Central memory CD8-positive, alpha-beta T cell (primary cell): Measurements from ENCODE around the gene FOXE1.

Experiments
- ATAC-seq: fragments of 150-1000 bp; cut with Tn5 transposase; replicated peaks from 2 replicates; pipeline ENCODE4 v1.10.0; 2022; ENCODE audit warnings: mild to moderate bottlenecking, moderate FRiP score, moderate number of reproducible peaks; ENCODE audit not compliant: poor library complexity, severe bottlenecking; ENCODE audit errors: extremely low read depth
- DNase-seq, 2 donors: peaks; one replicate each; pipeline ENCODE4 v3.0.0; 2021; ENCODE audit warnings: low spot score in 2 of 2
- H3K27ac Mint-ChIP-seq: one replicate; pipeline ENCODE4 v1.8.0; 2022; ENCODE audit warnings: low read depth, mild to moderate bottlenecking, moderate library complexity, mixed read lengths
- H3K27me3 Mint-ChIP-seq: one replicate; pipeline ENCODE4 v1.8.0; 2022; ENCODE audit warnings: mixed read lengths
- H3K36me3 Mint-ChIP-seq: one replicate; pipeline ENCODE4 v1.8.0; 2022; ENCODE audit warnings: mild to moderate bottlenecking, moderate library complexity, mixed read lengths; ENCODE audit not compliant: insufficient read depth
- H3K4me1 Mint-ChIP-seq: one replicate; pipeline ENCODE4 v1.8.0; 2022; ENCODE audit warnings: mixed read lengths
- H3K4me3 Mint-ChIP-seq: one replicate; pipeline ENCODE4 v1.8.0; 2022; ENCODE audit warnings: mild to moderate bottlenecking, moderate library complexity, mixed read lengths
- H3K9me3 Mint-ChIP-seq: one replicate; pipeline ENCODE4 v1.8.0; 2022; ENCODE audit warnings: mixed read lengths

FOXE1 gene

GRCh38 chr9:97858826-97859225 lies 5.8 kb downstream of the FOXE1 start:
- Mint-ChIP-seq H3K27ac (no peak overlapping the region), H3K27me3 (peaks cover 89% of the 10 kb centered on the region), H3K4me3 (no peak overlapping the region), H3K36me3 (peaks cover 3% of the 10 kb centered on the region), H3K9me3 (no peaks in the 10 kb centered on the region), H3K4me1 (peaks cover 10% of the 10 kb centered on the region)
- DNase-seq (no peak), ATAC-seq (no peak)

- H3K27ac Mint-ChIP-seq, result no peak overlapping the region
- DNase-seq, result no peak
- H3K9me3 Mint-ChIP-seq, result no peaks in the 10 kb centered on the region
- no peak overlapping the region for H3K4me3 Mint-ChIP-seq
- no peaks in the 10 kb centered on the region for H3K36me3 Mint-ChIP-seq
- H3K27me3 Mint-ChIP-seq, result peaks cover 89% of the 10 kb centered on the region
- H3K4me1 Mint-ChIP-seq, result peaks cover 6% of the 10 kb centered on the region
- no peak for ATAC-seq
Observed at GRCh38 chr9:97859346-97859745, 6.3 kb downstream of the FOXE1 start.

GRCh38 chr9:97860451-97861147 lies 7.6 kb downstream of the FOXE1 start:
- no peak for DNase-seq
- Mint-ChIP-seq H3K36me3 (peaks cover 2% of the 10 kb centered on the region), H3K9me3 (peaks cover 6% of the 10 kb centered on the region), H3K4me1 (peaks cover 6% of the 10 kb centered on the region), H3K27me3 (peaks cover 92% of the 10 kb centered on the region), H3K27ac (no peak overlapping the region), H3K4me3 (no peak overlapping the region)
- ATAC-seq, result no peak

GRCh38 chr9:97861148-97861475 lies 8.1 kb downstream of the FOXE1 start:
- Mint-ChIP-seq H3K9me3 (peaks cover 11% of the 10 kb centered on the region), H3K27me3 (peaks cover 92% of the 10 kb centered on the region), H3K27ac (no peak overlapping the region), H3K4me3 (no peak overlapping the region), H3K36me3 (peaks cover 2% of the 10 kb centered on the region), H3K4me1 (peaks cover 6% of the 10 kb centered on the region)
- ATAC-seq, result no peak
- DNase-seq, result no peak

GRCh38 chr9:97863314-97863713 lies 10.3 kb downstream of the FOXE1 start:
- ATAC-seq (no peak), DNase-seq (no peak)
- Mint-ChIP-seq H3K27ac (no peak overlapping the region), H3K27me3 (peaks cover 81% of the 10 kb centered on the region), H3K36me3 (peaks cover 2% of the 10 kb centered on the region), H3K4me1 (no peaks in the 10 kb centered on the region), H3K4me3 (no peak overlapping the region), H3K9me3 (peaks cover 21% of the 10 kb centered on the region)

GRCh38 chr9:97864396-97864795 lies 11.4 kb downstream of the FOXE1 start:
- ATAC-seq (no peak), DNase-seq (no peak)
- Mint-ChIP-seq H3K27ac (no peak overlapping the region), H3K4me3 (no peak overlapping the region), H3K4me1 (no peaks in the 10 kb centered on the region), H3K27me3 (peaks cover 81% of the 10 kb centered on the region), H3K36me3 (peaks cover 2% of the 10 kb centered on the region), H3K9me3 (peaks cover 21% of the 10 kb centered on the region)

- Mint-ChIP-seq H3K36me3 (peaks cover 2% of the 10 kb centered on the region), H3K4me3 (no peak overlapping the region), H3K9me3 (peaks cover 21% of the 10 kb centered on the region), H3K27ac (no peak overlapping the region), H3K27me3 (peaks cover 76% of the 10 kb centered on the region), H3K4me1 (no peaks in the 10 kb centered on the region)
- ATAC-seq (no peak), DNase-seq (no peak)
Observed at GRCh38 chr9:97866300-97866699, 13.3 kb downstream of the FOXE1 start.

GRCh38 chr9:97866848-97867247 lies 13.8 kb downstream of the FOXE1 start:
- DNase-seq (no peak), ATAC-seq (no peak)
- Mint-ChIP-seq H3K36me3 (peaks cover 2% of the 10 kb centered on the region), H3K27ac (no peak overlapping the region), H3K27me3 (peaks cover 74% of the 10 kb centered on the region), H3K9me3 (peaks cover 21% of the 10 kb centered on the region), H3K4me3 (no peak overlapping the region), H3K4me1 (no peaks in the 10 kb centered on the region)

- Mint-ChIP-seq H3K9me3 (peaks cover 21% of the 10 kb centered on the region), H3K36me3 (peaks cover 2% of the 10 kb centered on the region), H3K4me3 (no peak overlapping the region)
Observed at GRCh38 chr9:97868859-97869258, 15.8 kb downstream of the FOXE1 start.

GRCh38 chr9:97873425-97873824 lies 20.4 kb downstream of the FOXE1 start:
- Mint-ChIP-seq H3K36me3 (no peaks in the 10 kb centered on the region), H3K4me1 (no peaks in the 10 kb centered on the region), H3K27me3 (peaks cover 28% of the 10 kb centered on the region), H3K27ac (no peak overlapping the region), H3K9me3 (no peaks in the 10 kb centered on the region), H3K4me3 (no peak overlapping the region)
- ATAC-seq (no peak), DNase-seq (no peak)

More at GRCh38 chr9:97868859-97869258, 15.8 kb downstream of the FOXE1 start:
- H3K27me3 Mint-ChIP-seq, result peaks cover 62% of the 10 kb centered on the region
- H3K27ac Mint-ChIP-seq, result no peak overlapping the region
- H3K4me1 Mint-ChIP-seq, result no peaks in the 10 kb centered on the region
- DNase-seq, result no peak
- no peak for ATAC-seq

- no peaks in the 10 kb centered on the region for H3K36me3 Mint-ChIP-seq
Observed at GRCh38 chr9:97873882-97874281, 20.9 kb downstream of the FOXE1 start.

GRCh38 chr9:97874624-97875023 lies 21.6 kb downstream of the FOXE1 start:
- Mint-ChIP-seq H3K4me3 (no peak overlapping the region), H3K36me3 (no peaks in the 10 kb centered on the region), H3K27ac (no peak overlapping the region)

More at GRCh38 chr9:97873882-97874281, 20.9 kb downstream of the FOXE1 start:
- no peak overlapping the region for H3K4me3 Mint-ChIP-seq
- ATAC-seq (no peak), DNase-seq (no peak)
- peaks cover 23% of the 10 kb centered on the region for H3K27me3 Mint-ChIP-seq
- no peaks in the 10 kb centered on the region for H3K4me1 Mint-ChIP-seq
- H3K27ac Mint-ChIP-seq, result no peak overlapping the region
- H3K9me3 Mint-ChIP-seq, result no peaks in the 10 kb centered on the region

GRCh38 chr9:97875111-97875510 lies 22.1 kb downstream of the FOXE1 start:
- H3K4me3 Mint-ChIP-seq, result no peak overlapping the region
- no peaks in the 10 kb centered on the region for H3K4me1 Mint-ChIP-seq
- no peak for ATAC-seq
- H3K36me3 Mint-ChIP-seq, result no peaks in the 10 kb centered on the region
- H3K9me3 Mint-ChIP-seq, result no peaks in the 10 kb centered on the region
- no peak overlapping the region for H3K27ac Mint-ChIP-seq
- peaks cover 11% of the 10 kb centered on the region for H3K27me3 Mint-ChIP-seq
- DNase-seq, result no peak

More at GRCh38 chr9:97874624-97875023, 21.6 kb downstream of the FOXE1 start:
- H3K27me3 Mint-ChIP-seq, result peaks cover 16% of the 10 kb centered on the region
- DNase-seq (no peak), ATAC-seq (no peak)
- H3K9me3 Mint-ChIP-seq, result no peaks in the 10 kb centered on the region
- H3K4me1 Mint-ChIP-seq, result no peaks in the 10 kb centered on the region
